ENCODE data around the gene CTR9.

- TF ChIP-seq CTCF (IDR thresholded peaks at IDR 0.05) (no peak), POLR2A (IDR thresholded peaks at IDR 0.05) (no peak)
These were observed 1.4 kb downstream of the CTR9 start for GRCh38 chr11:10752486-10752885.
